GM10248 (cell line): ENCODE measurements around the gene FANCI.

Source experiments
- CTCF ChIA-PET: fragments of 300-600 bp; sonication (Branson Sonifier 250); formaldehyde crosslinking; extraction: SDS; loops from one replicate; lab custom pipeline; 2021; ENCODE audit warnings: antibody characterized with exemption; lab: Yijun Ruan, JAX
- POLR2A ChIA-PET: fragments of 350-650 bp; sonication (Branson Sonifier 250); formaldehyde crosslinking; extraction: SDS; loops from one replicate; lab custom pipeline; 2020; ENCODE audit warnings: antibody characterized with exemption; lab: Yijun Ruan, JAX
- DNase-seq: peaks from one replicate; pipeline ENCODE4 v3.0.0; 2012; ENCODE audit errors: extremely low spot score
- CTCF ChIP-seq: IDR thresholded peaks from 2 replicates; pipeline ENCODE4 v1.5.1; 2012; ENCODE audit warnings: mild to moderate bottlenecking, low read depth; ENCODE audit errors: extremely low read depth, missing control alignments, control extremely low read depth

FANCI gene

GRCh38 chr15:89356634-89357298, 113.0 kb downstream of the FANCI start:
- TF ChIP-seq CTCF: peak; percentile 55
- no peak for DNase-seq
- ChIA-PET POLR2A (no interaction called here), CTCF (interaction anchor here (0.7 to 9.5 kb wide), 21 partner anchors 7 to 150 kb away, joined by 3 to 156 read pairs (median 22); partner anchors contain the start of gene POLG)

GRCh38 chr15:89358435-89358754, 114.6 kb downstream of the FANCI start:
- DNase-seq: no peak
- TF ChIP-seq CTCF: no peak
- CTCF ChIA-PET: interaction anchor here (0.7 to 9.5 kb wide), 54 partner anchors 8 to 375 kb away, joined by 3 to 156 read pairs (median 7); partner anchors contain the start of genes POLG and TICRR
- POLR2A ChIA-PET: no interaction called here

GRCh38 chr15:89358755-89359439, 115.1 kb downstream of the FANCI start:
- CTCF ChIA-PET: interaction anchor here (0.7 to 9.5 kb wide), 59 partner anchors 8 to 374 kb away, joined by 3 to 156 read pairs (median 5); partner anchors contain the start of genes POLG and TICRR
- peak; percentile 97 for TF ChIP-seq CTCF
- POLR2A ChIA-PET: no interaction called here
- DNase-seq: peak; percentile 91

GRCh38 chr15:89359471-89360293, 115.9 kb downstream of the FANCI start:
- TF ChIP-seq CTCF: no peak
- ChIA-PET CTCF (interaction anchor here (0.7 to 9.5 kb wide), 50 partner anchors 9 to 374 kb away, joined by 3 to 156 read pairs (median 8); partner anchors contain the start of genes POLG and TICRR), POLR2A (no interaction called here)
- DNase-seq: no peak

- ChIA-PET POLR2A (no interaction called here), CTCF (interaction anchor here (0.7 to 9.5 kb wide), 18 partner anchors 9 to 154 kb away, joined by 3 to 156 read pairs (median 40); partner anchors contain the start of gene POLG)
- TF ChIP-seq CTCF: no peak
- DNase-seq: no peak
These were observed 116.7 kb downstream of the FANCI start for GRCh38 chr15:89360294-89360971.
